GM12891 (cell line): ENCODE measurements around the gene DYNC1H1.

Experiments
- POLR2AphosphoS5 ChIP-seq: IDR thresholded peaks from 2 replicates; pipeline ENCODE4 v1.6.1; 2011; ENCODE audit warnings: low read depth, low read length, control low read depth
- TAF1 ChIP-seq: IDR thresholded peaks from 2 replicates; pipeline ENCODE4 v1.6.1; 2011; ENCODE audit warnings: low read depth, low read length, control low read depth

- no peak for TF ChIP-seq TAF1
- no peak for TF ChIP-seq POLR2AphosphoS5
These were observed 65.6 kb downstream of the DYNC1H1 start for GRCh38 chr14:102029956-102030355.
